Measurements from ENCODE around the gene C16orf95.

The C16orf95 gene

DNA sequence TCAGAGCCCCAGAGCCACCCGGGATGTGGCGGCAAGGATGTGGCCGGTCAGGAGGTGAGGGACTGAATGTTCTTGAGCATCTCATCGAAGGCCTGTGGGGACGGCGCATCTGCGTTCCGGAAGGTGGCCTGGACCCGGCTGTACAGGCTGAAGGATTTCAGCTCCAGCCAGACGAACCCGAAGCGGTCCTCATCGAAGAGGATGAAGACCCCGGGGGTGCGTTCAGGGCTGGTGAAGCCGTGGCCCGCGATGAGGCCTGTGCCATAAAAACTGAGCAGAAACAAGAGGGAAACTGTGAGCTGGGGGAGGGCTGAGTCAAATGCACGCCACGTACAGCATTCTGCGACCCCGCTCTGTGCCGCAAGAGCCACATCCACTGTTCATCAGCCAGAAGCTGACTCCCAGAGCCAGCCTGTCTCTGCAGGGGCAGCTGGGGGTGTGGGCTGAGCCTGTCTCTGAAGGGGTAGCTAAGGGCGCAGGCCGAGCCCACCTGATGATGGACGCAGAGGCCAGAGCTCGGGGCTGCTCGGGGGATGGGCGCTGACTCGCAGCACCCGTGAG, 14.1 kb upstream of the C16orf95 start:
- DNase-seq: no peak

DNA sequence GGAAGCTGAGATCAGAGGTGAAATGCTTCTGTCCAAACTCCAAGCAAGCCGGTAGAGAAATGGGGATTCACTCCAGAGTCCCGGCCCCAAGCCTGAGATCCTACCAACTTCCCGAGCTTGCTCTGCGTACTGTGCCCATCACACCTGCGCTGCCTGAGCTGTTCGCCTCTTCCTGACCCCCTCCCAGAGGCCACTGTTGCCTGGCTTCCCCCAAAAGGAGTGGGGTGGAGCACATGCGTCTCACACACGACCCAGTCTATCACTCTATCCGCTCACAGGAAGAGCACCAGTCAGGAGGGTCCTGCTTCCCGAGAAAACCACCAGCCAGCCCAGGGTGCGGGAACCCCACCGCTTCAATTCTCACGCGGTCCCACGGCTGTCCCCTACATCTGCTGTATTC, 13.5 kb upstream of the C16orf95 start:
- DNase-seq: no peak

- DNase-seq: no peak
These were observed 13.0 kb upstream of the C16orf95 start for GRCh38 chr16:87330257-87330624.

- no peak for DNase-seq
These were observed 12.5 kb upstream of the C16orf95 start for GRCh38 chr16:87329436-87330256.

GRCh38 chr16:87328846-87329245, 11.7 kb upstream of the C16orf95 start:
- DNase-seq: no peak

DNA sequence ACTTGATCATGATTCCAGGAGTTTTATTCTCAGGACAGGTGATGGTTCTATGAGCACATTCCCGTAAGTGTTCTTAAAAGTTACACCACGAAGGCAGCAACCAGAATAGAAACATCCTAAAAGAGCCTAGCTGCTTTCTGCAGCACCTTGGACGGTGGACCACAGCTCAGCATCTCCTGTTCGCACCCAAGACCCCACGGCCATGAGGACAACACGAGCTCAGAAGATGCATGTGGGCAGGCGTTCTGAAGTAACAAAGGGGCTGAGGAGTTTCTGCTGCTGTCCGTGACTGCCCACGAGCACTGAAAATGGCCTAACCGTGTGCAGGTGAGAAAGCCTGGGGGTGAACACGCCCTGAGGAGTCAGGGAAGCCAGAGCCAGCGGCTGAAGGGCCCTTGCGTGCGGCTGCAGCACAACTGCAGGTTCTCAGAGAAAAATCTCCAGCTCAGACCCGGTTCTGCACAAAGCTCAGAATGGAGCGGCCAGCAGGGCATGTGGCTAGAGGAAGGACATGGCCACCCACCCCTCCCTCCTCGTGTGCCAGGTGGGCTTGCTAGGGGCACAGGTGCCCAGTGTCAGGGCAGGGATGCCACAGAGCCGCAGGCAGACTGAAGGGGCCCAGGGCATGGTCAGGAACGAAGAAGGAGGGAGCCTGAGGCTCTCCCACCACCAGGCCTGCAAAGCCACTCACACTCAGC, 10.8 kb upstream of the C16orf95 start:
- no peak for DNase-seq

- no peak for DNase-seq
These were observed 9.0 kb upstream of the C16orf95 start for GRCh38 chr16:87326151-87326571.

GRCh38 chr16:87325423-87325858, 8.2 kb upstream of the C16orf95 start:
- no peak for DNase-seq

DNA sequence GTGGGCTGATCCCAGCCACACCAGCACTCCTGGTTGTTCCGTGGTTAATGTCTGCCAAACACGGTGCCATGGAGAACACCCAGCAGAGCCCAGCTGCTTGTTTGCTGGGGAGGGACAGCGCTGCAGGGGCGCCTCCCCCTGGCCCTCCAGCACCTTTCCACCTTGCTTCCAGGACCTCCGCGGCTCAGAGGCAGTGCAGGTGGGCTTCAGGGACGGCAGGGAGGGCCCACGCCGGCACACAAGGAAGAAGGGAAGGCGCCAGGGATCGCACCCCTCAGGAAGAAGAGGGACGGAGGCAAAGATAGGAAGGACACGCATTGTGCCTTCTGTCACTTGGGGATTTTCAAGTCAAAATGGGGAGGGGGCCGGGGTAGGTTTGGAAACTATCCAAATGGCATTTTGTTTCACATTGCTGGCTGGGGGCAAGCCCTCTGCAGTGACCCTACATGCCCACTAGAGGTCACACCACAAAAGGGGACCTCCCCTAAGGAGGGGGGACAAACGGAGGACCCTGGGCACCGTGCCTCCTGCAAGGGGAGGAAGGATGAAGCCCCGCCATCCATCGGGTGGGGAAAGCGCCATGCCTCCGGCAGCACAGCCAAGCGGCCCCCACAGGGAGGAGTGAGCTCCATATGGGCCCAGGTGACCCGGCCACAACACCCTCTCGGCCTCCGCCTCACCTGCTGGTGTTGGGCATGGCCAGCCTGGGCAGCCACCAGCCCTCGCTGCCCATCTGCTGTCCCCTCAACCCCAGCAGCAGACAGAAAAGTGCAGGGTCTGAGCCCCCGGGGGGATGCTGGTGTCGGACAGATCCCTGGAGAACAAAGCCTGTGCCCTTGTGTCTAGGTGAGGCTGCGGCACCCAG, 7.5 kb upstream of the C16orf95 start:
- DNase-seq: peak; percentile 44

GRCh38 chr16:87323727-87324410, 6.7 kb upstream of the C16orf95 start:
- no peak for DNase-seq

- DNase-seq: no peak
These were observed 5.9 kb upstream of the C16orf95 start for GRCh38 chr16:87322833-87323726.

DNA sequence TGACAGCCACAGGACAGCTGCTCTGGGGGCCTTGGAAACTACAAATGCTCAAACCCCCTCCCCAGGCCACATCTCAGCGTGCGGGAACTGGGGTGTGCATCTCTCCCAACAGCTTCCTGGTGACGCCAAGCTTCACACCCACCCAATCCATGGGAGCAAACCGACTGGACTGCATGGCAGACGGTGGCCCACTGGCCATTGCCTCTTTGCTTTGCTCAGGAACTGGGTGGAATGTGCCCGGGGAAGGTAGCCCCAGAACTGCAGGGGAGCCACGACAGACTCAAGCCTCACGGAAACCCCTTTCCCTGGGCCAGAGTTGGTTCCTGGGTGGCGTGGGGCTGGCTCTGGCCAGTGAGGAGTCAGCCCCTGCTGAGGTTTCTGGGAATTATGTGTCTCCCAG, 5.2 kb upstream of the C16orf95 start:
- no peak for DNase-seq

DNA sequence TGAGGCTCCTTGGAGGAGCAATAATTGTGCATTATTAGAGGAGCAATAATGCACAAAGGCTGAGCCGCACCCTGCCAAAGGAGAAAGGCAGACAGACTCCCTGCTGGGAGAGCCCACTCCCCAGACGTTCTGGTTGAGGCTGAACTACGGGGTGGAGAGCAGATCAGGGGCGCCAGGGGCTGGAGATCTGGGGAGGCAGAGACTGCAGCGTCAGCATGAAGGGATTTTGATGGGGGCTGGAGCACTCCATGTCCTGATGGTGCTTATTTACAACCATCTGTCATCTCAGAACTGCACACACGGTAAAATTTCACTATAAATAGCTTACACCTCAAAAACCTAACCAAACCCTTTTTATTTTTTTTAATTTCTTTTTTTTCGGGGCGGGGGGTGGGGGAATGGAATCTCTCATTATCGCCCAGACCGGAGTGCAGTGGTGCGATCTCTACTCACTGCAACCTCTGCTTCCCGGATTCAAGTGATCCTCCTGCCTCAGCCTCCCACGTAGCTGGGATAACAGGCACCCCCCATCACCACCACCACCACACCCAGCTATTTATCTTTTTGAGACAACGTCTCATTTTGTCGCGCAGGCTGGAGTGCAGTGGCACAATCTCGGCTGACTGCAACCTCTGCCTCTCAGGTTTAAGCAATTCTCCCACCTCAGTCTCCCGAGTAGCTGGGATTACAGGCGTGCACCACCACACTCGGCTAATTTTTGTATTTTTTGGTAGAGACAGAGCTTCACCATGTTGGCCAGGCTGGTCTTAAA, 4.3 kb upstream of the C16orf95 start:
- no peak for DNase-seq

DNA sequence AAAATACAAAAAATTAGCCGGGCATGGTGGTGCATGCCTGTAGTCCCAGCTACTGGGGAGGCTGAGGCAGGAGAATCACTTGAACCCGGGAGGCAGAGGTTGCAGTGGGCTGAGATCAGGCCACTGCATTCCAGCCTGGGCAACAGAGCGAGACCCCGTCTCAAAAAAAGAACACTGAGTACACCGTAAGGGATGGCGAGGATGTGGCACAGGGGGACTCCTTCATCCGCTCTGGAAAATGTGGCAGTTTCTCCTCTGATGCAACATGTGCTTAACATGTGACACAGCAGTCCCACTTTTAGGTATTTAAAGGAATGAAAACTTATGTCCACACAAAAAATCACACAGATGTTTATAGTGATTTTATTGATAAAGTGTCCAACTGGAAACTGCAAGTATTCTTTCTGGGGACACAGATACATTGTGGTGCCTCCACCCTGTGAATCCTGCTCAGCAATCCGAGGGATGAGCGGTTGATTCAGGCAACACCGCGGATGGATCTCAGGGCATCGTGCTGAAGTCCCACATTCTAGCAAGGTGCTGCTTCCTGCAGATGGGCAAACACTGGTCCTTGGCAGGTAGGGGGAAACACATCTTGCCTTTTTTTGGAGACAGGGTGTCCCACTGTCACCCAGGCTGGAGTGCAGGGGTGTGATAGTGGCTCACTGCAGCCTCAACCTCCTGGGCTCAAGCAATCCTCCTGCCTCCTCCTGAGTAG, 3.5 kb upstream of the C16orf95 start:
- DNase-seq: no peak

- DNase-seq: no peak
These were observed 2.9 kb upstream of the C16orf95 start for GRCh38 chr16:87319997-87320491.

DNA sequence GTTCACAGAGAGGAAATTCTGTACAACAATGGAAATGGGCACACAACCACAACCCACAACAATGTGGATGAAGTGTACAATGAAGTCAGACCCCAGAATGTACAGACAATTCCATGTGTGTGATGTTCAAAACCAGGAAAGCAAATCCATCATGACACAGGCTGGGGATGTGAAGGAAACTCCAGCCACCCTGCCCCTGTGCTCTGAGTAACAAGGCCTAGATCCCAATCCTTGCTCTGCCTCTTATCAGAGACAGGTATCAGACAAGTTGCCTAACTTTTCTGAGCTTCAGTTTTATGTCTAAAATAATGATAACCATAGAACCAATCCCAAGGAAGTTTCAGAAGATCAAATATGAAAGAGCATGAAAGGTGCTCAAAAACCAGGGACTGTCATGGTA, 1.8 kb upstream of the C16orf95 start:
- no peak for DNase-seq

DNA sequence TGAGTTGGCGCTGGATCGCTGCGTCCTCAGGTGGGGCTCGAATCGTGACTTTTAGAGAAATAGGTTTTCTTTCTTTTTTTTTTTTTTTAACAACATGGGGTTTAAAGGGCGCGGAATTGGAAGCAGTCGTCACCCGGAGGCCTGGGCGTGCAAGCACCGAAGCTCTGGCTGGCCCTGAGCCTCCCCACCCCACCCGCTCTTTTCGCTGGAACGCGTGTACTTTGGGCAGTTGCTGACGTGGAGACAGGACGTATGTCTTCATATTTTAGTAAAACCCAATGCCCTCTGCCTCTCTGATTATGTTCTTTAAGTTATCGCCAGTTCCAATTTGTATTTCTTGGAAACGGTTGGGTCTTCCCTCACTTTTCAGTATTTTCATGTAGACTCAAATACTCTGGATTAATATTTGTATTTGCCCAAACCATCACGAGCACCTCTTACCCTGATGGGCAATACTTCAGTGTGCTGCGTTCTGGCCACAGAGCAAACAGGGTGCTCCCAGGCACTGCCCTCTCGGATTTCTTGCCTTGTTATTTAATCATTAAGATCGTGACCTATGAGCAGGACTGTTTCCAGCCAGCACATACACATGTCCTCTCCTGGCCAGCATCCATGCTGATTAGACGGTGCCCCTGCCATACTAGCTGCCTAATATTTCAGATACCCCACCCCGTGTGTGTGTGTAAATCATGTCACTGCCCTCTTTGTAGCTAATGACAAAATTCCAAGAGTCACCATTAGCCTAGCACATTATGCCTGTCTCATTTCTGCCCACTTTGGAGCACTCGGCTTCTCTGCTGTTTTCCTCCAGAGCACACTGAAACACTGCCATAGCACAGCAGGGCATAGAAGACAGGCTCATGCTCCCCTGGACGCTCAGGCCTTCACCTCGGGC, 805 bp upstream of the C16orf95 start:
- no peak for DNase-seq

DNA sequence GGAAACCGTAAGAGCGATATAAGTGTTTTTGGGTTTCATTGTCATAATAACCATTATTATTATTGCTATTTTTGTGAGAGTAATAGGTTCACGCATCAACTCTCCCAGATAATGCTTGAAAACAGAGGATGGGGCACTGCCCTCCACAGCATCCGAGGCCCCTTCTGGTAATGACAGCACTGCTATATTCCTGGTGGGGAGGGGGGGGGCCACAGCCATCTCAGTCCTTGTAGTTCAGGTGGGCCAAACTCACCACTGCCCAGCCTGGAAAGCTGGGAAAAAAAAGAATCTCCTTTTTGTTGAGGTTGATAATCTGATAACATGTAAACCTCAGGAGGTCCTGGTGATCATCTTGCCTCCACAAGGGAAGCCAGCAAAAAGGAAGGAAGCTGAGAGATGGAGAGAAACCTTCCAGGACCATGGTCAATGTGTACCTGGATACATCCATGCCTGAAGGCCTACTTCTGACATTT, 706 bp downstream of the C16orf95 start:
- DNase-seq: no peak
